H1 (cell line): ENCODE data around the gene CLRN1. TPM values are rescaled to one million over a fixed set of nuclear protein-coding genes. Genes with fewer than 3 reads are reported as not detected.

Experiments
- CTCF ChIA-PET: fragments of 300-600 bp; sonication (Branson Sonifier 250); formaldehyde crosslinking; loops from one replicate; lab custom pipeline; 2021; ENCODE audit not compliant: partially characterized antibody; lab: Charles Lee
- POLR2A ChIA-PET: fragments of 300-600 bp; sonication (Branson Sonifier 250); formaldehyde crosslinking; loops from one replicate; lab custom pipeline; 2021; ENCODE audit warnings: inconsistent platforms; ENCODE audit not compliant: partially characterized antibody; lab: Charles Lee
- DNase-seq, 2 experiments: peaks; one replicate each; pipeline versions ENCODE4 v3.0.0 to v3.0.0-alpha.2; 2010 to 2022; ENCODE audit warnings: low spot score in 2 of 2, low read depth in 1 of 2, mixed read lengths in 1 of 2
- FAIRE-seq: peaks from 2 replicates; lab custom pipeline; 2011; peaks lifted over from hg19 to GRCh38; lab: Jason Lieb, UNC
- H2AFZ ChIP-seq: 2 replicates; pipeline ENCODE4 v1.8.1; 2012; ENCODE audit warnings: low read length, inconsistent platforms
- H2AK5ac ChIP-seq: 2 replicates; pipeline ENCODE4 v1.6.1; 2013; ENCODE audit warnings: low read depth, low read length
- H2BK120ac ChIP-seq: replicated peaks from 2 replicates; pipeline ENCODE3; 2013; ENCODE audit warnings: low read depth, low read length, inconsistent platforms
- H2BK12ac ChIP-seq: 2 replicates; pipeline ENCODE4 v1.6.1; 2013; ENCODE audit warnings: low read depth, low read length
- H2BK15ac ChIP-seq: 2 replicates; pipeline ENCODE4 v1.6.1; 2013; ENCODE audit warnings: low read length
- H2BK20ac ChIP-seq: 2 replicates; pipeline ENCODE4 v1.6.1; 2013; ENCODE audit warnings: low read length
- H2BK5ac ChIP-seq: 2 replicates; pipeline ENCODE4 v1.6.1; 2013; ENCODE audit warnings: low read depth, low read length
- H3K14ac ChIP-seq: 2 replicates; pipeline ENCODE4 v1.6.1; 2013; ENCODE audit warnings: inconsistent platforms; ENCODE audit not compliant: insufficient read length
- H3K18ac ChIP-seq: 2 replicates; pipeline ENCODE4 v1.6.1; 2013; ENCODE audit warnings: low read length; ENCODE audit errors: extremely low read depth
- H3K23ac ChIP-seq: 2 replicates; pipeline ENCODE4 v1.6.1; 2013; ENCODE audit warnings: inconsistent platforms; ENCODE audit not compliant: insufficient read length
- H3K23me2 ChIP-seq: 2 replicates; pipeline ENCODE4 v1.6.1; 2013; ENCODE audit warnings: low read depth, low read length
- H3K27ac ChIP-seq: 2 replicates; pipeline ENCODE4 v1.6.1; 2011; ENCODE audit warnings: low read depth, low read length, inconsistent platforms
- H3K27me3 ChIP-seq, 4 experiments: replicated peaks in 1 of 4; 1 replicate in 1 of 4; 2 replicates in 3 of 4; pipeline versions ENCODE4 v1.6.1 to v1.8.1; 2011 to 2013; ENCODE audit warnings: low read length in 3 of 4, mild to moderate bottlenecking in 3 of 4, inconsistent platforms in 2 of 4, mixed read lengths in 2 of 4, moderate library complexity in 1 of 4; ENCODE audit not compliant: control insufficient read depth in 3 of 4, insufficient read depth in 3 of 4; ENCODE audit errors: extremely low read depth in 1 of 4
- H3K36me3 ChIP-seq, 4 experiments: 2 replicates each; pipeline versions ENCODE4 v1.6.1 to v1.8.1; 2011 to 2013; ENCODE audit warnings: mild to moderate bottlenecking in 4 of 4, low read length in 3 of 4, moderate library complexity in 2 of 4, control low read depth in 1 of 4, inconsistent platforms in 1 of 4; ENCODE audit not compliant: insufficient read depth in 4 of 4, control insufficient read depth in 2 of 4
- H3K4ac ChIP-seq: replicated peaks from 2 replicates; pipeline ENCODE3; 2013; ENCODE audit warnings: low read length, low read depth, mixed read lengths, inconsistent platforms; ENCODE audit not compliant: insufficient read length
- H3K4me1 ChIP-seq, 4 experiments: replicated peaks in 1 of 4; 1 replicate in 1 of 4; 2 replicates in 3 of 4; pipeline versions ENCODE4 v1.6.1 to v1.8.1; 2011 to 2013; ENCODE audit warnings: low read length in 3 of 4, inconsistent platforms in 2 of 4, mixed read lengths in 1 of 4; ENCODE audit not compliant: insufficient read depth in 4 of 4, control insufficient read depth in 3 of 4
- H3K4me2 ChIP-seq, 2 experiments: 2 replicates each; pipeline versions ENCODE4 v1.6.1 to v1.8.1; 2011 to 2013; ENCODE audit warnings: low read depth in 2 of 2, low read length in 2 of 2, control low read depth in 1 of 2, inconsistent platforms in 1 of 2, mild to moderate bottlenecking in 1 of 2; ENCODE audit not compliant: insufficient read depth in 1 of 2
- H3K4me3 ChIP-seq, 4 experiments: fragments of 200-600, 300-600 bp in 1 of 4; sonication (generic), shearing (Covaris generic), sonication (Bioruptor Twin) in 1 of 4; 2 replicates each; pipeline versions ENCODE4 v1.5.1 to v1.8.1; 2011 to 2016; ENCODE audit warnings: low read length in 4 of 4, low read depth in 3 of 4, control low read depth in 2 of 4, inconsistent platforms in 2 of 4, mild to moderate bottlenecking in 2 of 4, mixed read lengths in 1 of 4, moderate library complexity in 1 of 4; ENCODE audit not compliant: insufficient read depth in 2 of 4; ENCODE audit errors: extremely low read depth in 1 of 4
- H3K56ac ChIP-seq: replicated peaks from 2 replicates; pipeline ENCODE3; 2013; ENCODE audit warnings: low read depth, mild to moderate bottlenecking, mixed read lengths, low read length, inconsistent platforms; ENCODE audit not compliant: insufficient read length
- H3K79me1 ChIP-seq: 2 replicates; pipeline ENCODE4 v1.6.1; 2013; ENCODE audit warnings: low read depth, low read length, control low read depth
- H3K79me2 ChIP-seq, 2 experiments: 2 replicates each; pipeline versions ENCODE4 v1.6.1 to v1.8.1; 2012 to 2013; ENCODE audit warnings: low read length in 2 of 2, mild to moderate bottlenecking in 2 of 2, inconsistent platforms in 1 of 2; ENCODE audit not compliant: insufficient read depth in 2 of 2, control insufficient read depth in 1 of 2
- H3K9ac ChIP-seq, 4 experiments: replicated peaks in 1 of 4; 1 replicate in 1 of 4; 2 replicates in 3 of 4; pipeline versions ENCODE4 v1.6.1 to v1.8.1; 2011 to 2013; ENCODE audit warnings: low read depth in 3 of 4, low read length in 3 of 4, control low read depth in 2 of 4, mild to moderate bottlenecking in 2 of 4, moderate library complexity in 2 of 4, inconsistent platforms in 1 of 4; ENCODE audit errors: extremely low read depth in 1 of 4
- H3K9me3 ChIP-seq, 2 experiments: 2 replicates each; pipeline versions ENCODE4 v1.6.1 to v1.8.1; 2012 to 2013; ENCODE audit warnings: mild to moderate bottlenecking in 2 of 2, moderate library complexity in 2 of 2, control low read depth in 1 of 2, inconsistent platforms in 1 of 2, low read depth in 1 of 2, low read length in 1 of 2, mixed read lengths in 1 of 2; ENCODE audit not compliant: insufficient read depth in 2 of 2
- H4K20me1 ChIP-seq, 2 experiments: replicated peaks in 1 of 2; 2 replicates each; pipeline versions ENCODE3 to v1.8.1; 2011 to 2013; ENCODE audit warnings: inconsistent platforms in 2 of 2, low read length in 2 of 2, mild to moderate bottlenecking in 1 of 2; ENCODE audit not compliant: insufficient read depth in 2 of 2, control insufficient read depth in 1 of 2
- H4K5ac ChIP-seq: 2 replicates; pipeline ENCODE4 v1.6.1; 2013; ENCODE audit warnings: low read length, low read depth, mixed read lengths, inconsistent platforms; ENCODE audit not compliant: insufficient read length
- H4K8ac ChIP-seq: 2 replicates; pipeline ENCODE4 v1.8.0; 2013; ENCODE audit warnings: mild to moderate bottlenecking, moderate library complexity, low read length, inconsistent platforms; ENCODE audit not compliant: insufficient read depth; ENCODE audit errors: extremely low read depth
- H4K91ac ChIP-seq: replicated peaks from 2 replicates; pipeline ENCODE3; 2013; ENCODE audit warnings: low read length, mixed read lengths, inconsistent platforms; ENCODE audit not compliant: insufficient read length
- ATF2 ChIP-seq: IDR thresholded peaks from 2 replicates; pipeline ENCODE4 v1.6.1; 2012; ENCODE audit warnings: low read length, inconsistent platforms
- CBX5 ChIP-seq: fragments of 300-800, 300-1000 bp; sonication (generic); IDR thresholded peaks from 2 replicates; pipeline ENCODE4 v1.7.1; 2016; ENCODE audit warnings: antibody characterized with exemption, low read length, low read depth
- NANOG ChIP-seq: IDR thresholded peaks from 2 replicates; pipeline ENCODE4 v1.6.1; 2011; ENCODE audit warnings: low read length, low read depth, mild to moderate bottlenecking, inconsistent platforms; ENCODE audit not compliant: insufficient read depth, poor library complexity, severe bottlenecking
- WGBS, 2 experiments: shearing (Covaris generic) in 1 of 2; methylation state at CpG; one replicate each; pipeline versions ENCODE4 v1.1.6 to v1.1.7; 2013 to 2015; ENCODE audit warnings: low lambda C conversion rate in 2 of 2, mixed read lengths in 2 of 2, inconsistent platforms in 1 of 2, low coverage in 1 of 2, missing lambda C conversion rate in 1 of 2; ENCODE audit not compliant: insufficient replicate concordance in 2 of 2, insufficient coverage in 1 of 2, insufficient read length in 1 of 2; ENCODE audit errors: extremely low coverage in 1 of 2, missing lambda C conversion rate in 1 of 2; 5-methylcytosine and 5-hydroxymethylcytosine counted together
- polyA plus RNA-seq, 7 experiments: library from polyadenylated mRNA; depleted of rRNA in 3 of 7; stranded (reverse) in 5 of 7; unstranded in 2 of 7; fragments of >200 nt in 5 of 7; fragments of 200-250 nt in 2 of 7; gene quantifications; 1 replicate in 5 of 7; 2 replicates in 1 of 7; 4 replicates in 1 of 7; pipeline versions ENCODE4 v1.2.1 to v1.2.3, GENCODE V29; 2011 to 2013; ENCODE audit warnings: missing spikeins in 2 of 7, mixed read lengths in 2 of 7
- total RNA-seq: library from RNA; stranded (reverse); fragmentation: NEBNext Ultra II Directional; extraction: Animal tissue kit (Norgen Biotek cat#: 25700); gene quantifications from 2 replicates; pipeline ENCODE4 v1.2.1, GENCODE V29; 2021

The CLRN1 gene
- total and polyA plus RNA-seq, 2 of the 8 experiments (the other 6 are each of a cell fraction or from before 2014, with no cell fraction given) = 0.20 to 0.35 TPM

GRCh38 chr3:150878290-150878689, 94.2 kb downstream of the CLRN1 start:
- H3K56ac ChIP-seq = no peak overlapping the region
- no peak overlapping the region for H3K27ac ChIP-seq
- H3K9ac ChIP-seq = no peak overlapping the region
- FAIRE-seq = no peak
- H3K18ac ChIP-seq = no peak overlapping the region
- POLR2A ChIA-PET = no interaction called here
- no peaks in the 10 kb centered on the region for H3K4me1 ChIP-seq
- no peak overlapping the region for H2AK5ac ChIP-seq
- H4K8ac ChIP-seq = no peak overlapping the region
- H2AFZ ChIP-seq = no peak overlapping the region
- no peak overlapping the region for H2BK120ac ChIP-seq
- H3K23me2 ChIP-seq = no peaks in the 10 kb centered on the region
- H3K79me2 ChIP-seq = no peaks in the 10 kb centered on the region
- no peak overlapping the region for H2BK5ac ChIP-seq
- no peak overlapping the region for H4K91ac ChIP-seq
- no peaks in the 10 kb centered on the region for H4K20me1 ChIP-seq
- H3K79me1 ChIP-seq = no peaks in the 10 kb centered on the region
- no peaks in the 10 kb centered on the region for H3K27me3 ChIP-seq
- TF ChIP-seq CBX5 = no peak
- no peak for TF ChIP-seq ATF2
- TF ChIP-seq NANOG = no peak
- no peak overlapping the region for H4K5ac ChIP-seq
- H3K4me2 ChIP-seq = no peak overlapping the region
- H3K36me3 ChIP-seq = no peaks in the 10 kb centered on the region
- H3K14ac ChIP-seq = no peak overlapping the region
- no peak overlapping the region for H2BK20ac ChIP-seq
- CTCF ChIA-PET = interaction anchor here (0.6 to 1.8 kb wide), 3 partner anchors 14 to 265 kb away, joined by 3 to 5 read pairs (median 4); no protein-coding TSS in a partner anchor
- no peak for DNase-seq
- no peak overlapping the region for H3K4me3 ChIP-seq
- H3K23ac ChIP-seq = no peak overlapping the region
- no peaks in the 10 kb centered on the region for H3K9me3 ChIP-seq
- H2BK12ac ChIP-seq = no peak overlapping the region
- no peak overlapping the region for H3K4ac ChIP-seq
- no peak overlapping the region for H2BK15ac ChIP-seq
- 77% methylated on average over 1 of the region's 1 CpG; no CpG with 5 or more reads in 1 of the 2 experiments for WGBS, 2 experiments
